ENCODE measurements around the gene ANKDD1A.
A peak's percentile ranks its signal among the peaks of the same experiment; 100 is the strongest.

ANKDD1A gene

GRCh38 chr15:64911311-64912186, at the start of gene ANKDD1A:
Gene ANKDD1A (plus strand): TSS chr15:64911902. CDS start chr15:64911931, 29 bp downstream.
- no peak for TF ChIP-seq ZNF274 (IDR thresholded peaks at IDR 0.05; ENCODE audit: low read depth, low read length)
- H3K4me3 ChIP-seq (ENCODE audit: low read length) = peak within 1 kb of the TSS; percentile 42; the same call in 1 of the 2 replicates

DNA sequence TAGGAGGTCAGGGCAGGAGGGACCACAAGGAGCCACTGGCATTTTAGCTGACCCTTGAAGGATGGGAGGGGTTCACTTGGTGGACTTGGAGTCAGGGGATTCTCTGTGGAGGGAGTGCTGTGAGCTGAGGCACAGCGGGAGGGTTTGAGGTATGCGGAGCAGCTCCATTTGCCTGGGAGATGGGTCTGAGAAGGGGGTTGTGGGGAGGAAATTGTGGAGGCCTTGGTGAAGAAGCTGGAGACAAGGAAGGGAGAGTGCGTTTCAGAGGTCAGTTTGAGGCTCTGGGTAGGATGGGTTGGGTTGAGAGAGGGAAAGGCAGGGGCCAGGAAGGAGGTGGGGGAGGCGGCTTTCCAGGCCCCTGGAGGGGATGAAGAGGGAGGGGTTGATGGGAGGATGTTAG, 49.7 kb upstream of the ANKDD1A start:
- H3K4me3 ChIP-seq (ENCODE audit: low read length) = no peak overlapping the region
- TF ChIP-seq ZNF274 (IDR thresholded peaks at IDR 0.05; ENCODE audit: low read depth, low read length) = no peak

DNA sequence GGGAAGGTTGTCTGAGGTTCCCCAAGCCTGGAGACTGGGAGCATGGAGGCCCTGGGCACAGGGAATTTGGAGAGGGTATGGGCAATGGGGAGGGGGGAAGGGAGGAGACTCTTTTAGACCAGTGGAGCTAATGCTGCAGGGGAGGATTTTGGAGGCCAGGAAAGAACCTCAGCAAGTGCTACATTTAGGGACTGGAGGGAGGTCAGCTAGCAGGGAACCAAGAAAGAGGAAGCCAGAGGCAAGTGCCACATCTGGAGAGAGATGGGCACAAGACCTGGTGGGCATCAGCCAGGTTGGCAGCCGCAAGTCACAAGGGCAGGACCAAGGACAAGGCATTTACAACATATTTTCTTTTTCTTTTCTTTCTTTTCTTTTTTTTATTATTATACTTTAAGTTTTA, 49.3 kb upstream of the ANKDD1A start:
- no peak for TF ChIP-seq ZNF274 (IDR thresholded peaks at IDR 0.05; ENCODE audit: low read depth, low read length)
- H3K4me3 ChIP-seq (ENCODE audit: low read length) = no peak overlapping the region

GRCh38 chr15:64864068-64864467, 47.6 kb upstream of the ANKDD1A start:
- H3K4me3 ChIP-seq (ENCODE audit: low read length) = no peak overlapping the region
- TF ChIP-seq ZNF274 (IDR thresholded peaks at IDR 0.05; ENCODE audit: low read depth, low read length) = no peak

- no peak for TF ChIP-seq ZNF274 (IDR thresholded peaks at IDR 0.05; ENCODE audit: low read depth, low read length)
- no peak overlapping the region for H3K4me3 ChIP-seq (ENCODE audit: low read length)
These were observed 46.3 kb upstream of the ANKDD1A start for GRCh38 chr15:64865126-64865997.

GRCh38 chr15:64865998-64866520, 45.6 kb upstream of the ANKDD1A start:
- no peak overlapping the region for H3K4me3 ChIP-seq (ENCODE audit: low read length)
- TF ChIP-seq ZNF274 (IDR thresholded peaks at IDR 0.05; ENCODE audit: low read depth, low read length) = no peak

DNA sequence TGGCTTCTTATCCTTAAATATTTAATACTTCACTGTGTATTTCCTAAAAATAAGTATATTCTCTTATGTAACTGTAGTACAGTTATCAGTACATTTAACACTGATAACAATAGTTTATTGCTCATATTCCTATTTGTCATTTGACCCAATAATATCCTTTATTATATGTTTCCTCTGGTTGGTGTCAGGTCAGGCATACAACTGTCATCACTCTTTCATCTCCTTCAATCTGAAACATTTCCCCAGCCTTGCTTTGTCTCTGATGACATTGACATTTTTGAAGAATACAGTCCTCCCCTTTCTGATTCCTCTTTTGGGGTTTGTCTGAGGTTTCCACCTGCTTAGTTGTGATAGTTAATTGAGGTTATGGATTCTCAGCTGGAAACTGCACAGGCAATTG, 42.2 kb upstream of the ANKDD1A start:
- no peak for TF ChIP-seq ZNF274 (IDR thresholded peaks at IDR 0.05; ENCODE audit: low read depth, low read length)
- H3K4me3 ChIP-seq (ENCODE audit: low read length) = no peak overlapping the region

DNA sequence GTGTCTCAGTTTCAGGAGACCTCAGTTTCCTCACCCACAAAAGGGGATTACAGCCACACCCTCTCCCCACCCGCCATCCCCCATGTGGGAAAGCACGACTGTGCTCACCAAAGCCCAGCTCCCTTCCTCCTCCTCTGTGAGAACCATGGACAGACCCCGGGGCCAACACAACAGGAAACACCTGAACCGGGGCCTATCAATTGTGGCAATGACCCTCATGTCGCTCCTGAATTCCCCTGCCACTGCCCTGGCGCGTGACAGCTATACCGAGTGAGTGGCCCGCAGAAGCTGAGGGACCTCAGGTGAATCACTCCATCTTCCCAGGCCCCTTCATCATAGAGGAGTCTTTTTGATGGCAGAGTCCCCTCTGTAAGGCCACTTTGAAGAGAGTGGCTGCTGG, 41.3 kb upstream of the ANKDD1A start:
- H3K4me3 ChIP-seq (ENCODE audit: low read length) = no peak overlapping the region
- no peak for TF ChIP-seq ZNF274 (IDR thresholded peaks at IDR 0.05; ENCODE audit: low read depth, low read length)

GRCh38 chr15:64875641-64876223, 36.0 kb upstream of the ANKDD1A start:
- TF ChIP-seq ZNF274 (IDR thresholded peaks at IDR 0.05; ENCODE audit: low read depth, low read length) = no peak
- no peak overlapping the region for H3K4me3 ChIP-seq (ENCODE audit: low read length)

GRCh38 chr15:64877435-64877834, 34.3 kb upstream of the ANKDD1A start:
- TF ChIP-seq ZNF274 (IDR thresholded peaks at IDR 0.05; ENCODE audit: low read depth, low read length) = no peak

DNA sequence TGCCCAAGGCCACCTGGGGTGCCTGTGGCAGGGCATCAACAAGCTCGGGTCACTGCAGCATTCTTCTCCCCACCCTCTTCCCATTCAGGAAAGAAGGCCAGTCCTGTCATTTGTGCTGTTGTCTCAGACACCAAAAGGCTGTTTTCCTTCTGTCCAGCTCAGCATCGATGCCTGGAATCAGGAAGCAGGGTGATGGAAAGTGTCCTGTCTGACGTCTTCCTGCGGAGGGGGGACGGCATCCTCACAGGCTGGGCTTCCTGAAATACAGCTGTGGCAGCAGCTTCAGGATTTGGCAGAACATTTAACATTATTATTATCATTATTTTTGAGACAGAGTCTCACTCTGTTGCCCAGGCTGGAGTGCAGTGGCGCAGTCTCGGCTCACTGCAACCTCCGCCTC, 33.0 kb upstream of the ANKDD1A start:
- TF ChIP-seq ZNF274 (IDR thresholded peaks at IDR 0.05; ENCODE audit: low read depth, low read length) = no peak
- no peak overlapping the region for H3K4me3 ChIP-seq (ENCODE audit: low read length)

More at GRCh38 chr15:64877435-64877834, 34.3 kb upstream of the ANKDD1A start:
- H3K4me3 ChIP-seq (ENCODE audit: low read length) = no peak overlapping the region

GRCh38 chr15:64883100-64883581, 28.6 kb upstream of the ANKDD1A start:
- TF ChIP-seq ZNF274 (IDR thresholded peaks at IDR 0.05; ENCODE audit: low read depth, low read length) = no peak
- H3K4me3 ChIP-seq (ENCODE audit: low read length) = no peak overlapping the region

DNA sequence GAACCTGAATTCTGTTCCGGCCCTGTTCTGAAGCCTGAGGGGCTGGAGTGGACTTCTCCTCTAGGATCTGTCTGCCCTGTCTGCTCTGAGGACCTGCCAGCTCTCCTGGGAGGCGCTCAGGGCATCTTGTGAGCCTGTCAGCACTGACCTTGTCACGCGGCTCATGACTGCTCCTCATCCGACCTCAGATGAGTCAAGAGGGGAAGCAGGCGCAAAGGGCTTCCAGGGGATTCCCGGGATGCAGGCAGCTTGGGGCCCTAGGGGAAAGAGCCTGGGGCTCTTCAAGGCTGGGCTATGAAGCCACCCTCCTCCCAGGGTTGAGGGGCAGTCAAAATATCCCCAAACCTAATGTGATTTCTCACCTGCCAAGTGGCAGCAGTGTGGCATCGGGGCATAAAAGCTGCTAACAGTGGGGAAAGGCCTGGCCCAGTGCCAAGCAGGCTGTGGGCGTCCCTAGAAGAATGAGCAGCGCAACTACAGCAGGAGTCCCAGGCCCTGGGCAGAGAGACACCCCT, 27.6 kb upstream of the ANKDD1A start:
- TF ChIP-seq ZNF274 (IDR thresholded peaks at IDR 0.05; ENCODE audit: low read depth, low read length) = no peak
- no peak overlapping the region for H3K4me3 ChIP-seq (ENCODE audit: low read length)

- TF ChIP-seq ZNF274 (IDR thresholded peaks at IDR 0.05; ENCODE audit: low read depth, low read length) = no peak
- H3K4me3 ChIP-seq (ENCODE audit: low read length) = no peak overlapping the region
These were observed 27.0 kb upstream of the ANKDD1A start for GRCh38 chr15:64884679-64885078.

Data from GM08714 (cell line).